Kasumi-1 (cell line): ENCODE data around the gene SRXN1.

Experiments
- DNase-seq, 2 experiments: peaks; one replicate each; lab custom pipeline; 2025; lab: John Stamatoyannopoulos, UW

The SRXN1 gene

GRCh38 chr20:607476-607875, 45.5 kb downstream of the SRXN1 start:
- no peak for DNase-seq

GRCh38 chr20:605237-605636, 47.8 kb downstream of the SRXN1 start:
- no peak for DNase-seq

GRCh38 chr20:603116-603640, 49.8 kb downstream of the SRXN1 start:
- DNase-seq = no peak

GRCh38 chr20:602111-602970, 50.7 kb downstream of the SRXN1 start:
- no peak for DNase-seq

- DNase-seq = no peak
Observed at GRCh38 chr20:600736-601135, 52.3 kb downstream of the SRXN1 start.

GRCh38 chr20:600141-600540, 52.9 kb downstream of the SRXN1 start:
- DNase-seq = no peak

- no peak for DNase-seq
Observed at GRCh38 chr20:598133-598850, 54.7 kb downstream of the SRXN1 start.

GRCh38 chr20:597560-597959, 55.4 kb downstream of the SRXN1 start:
- DNase-seq = no peak
